GM23338 (cell line): ENCODE measurements around the gene NDUFB5. TPM values are rescaled to one million over a fixed set of nuclear protein-coding genes. Genes with fewer than 3 reads are reported as not detected.

ENCODE experiments used
- ATAC-seq: fragments of 200-7000 bp; cut with Tn5 transposase; 3 replicates; pipeline ENCODE4 v1.9.1; 2020
- DNase-seq: peaks from one replicate; pipeline ENCODE4 v3.0.0-alpha.2; 2015; ENCODE audit warnings: low spot score
- H2AFZ ChIP-seq: fragments of 200-600 bp; sonication (generic); 2 replicates; pipeline ENCODE4 v1.8.0; 2016; ENCODE audit warnings: antibody characterized with exemption, mild to moderate bottlenecking, moderate library complexity
- H3F3A ChIP-seq: fragments of 200-600 bp; sonication (generic); replicated peaks from 2 replicates; pipeline ENCODE4 v1.8.0; 2017; ENCODE audit warnings: antibody characterized with exemption, mixed run types, low read depth
- H3K27ac ChIP-seq: fragments of 200-600 bp; sonication (generic); 2 replicates; pipeline ENCODE4 v1.6.1; 2016; ENCODE audit warnings: low read depth
- H3K27me3 ChIP-seq: fragments of 200-600 bp; sonication (generic); 2 replicates; pipeline ENCODE4 v1.8.0; 2016; ENCODE audit warnings: mild to moderate bottlenecking, mixed run types, moderate library complexity; ENCODE audit not compliant: insufficient read depth
- H3K36me3 ChIP-seq: fragments of 200-600 bp; sonication (generic); 2 replicates; pipeline ENCODE4 v1.8.0; 2016; ENCODE audit warnings: mild to moderate bottlenecking; ENCODE audit not compliant: insufficient read depth
- H3K4me1 ChIP-seq: fragments of 200-600 bp; sonication (generic); 2 replicates; pipeline ENCODE4 v1.8.0; 2016; ENCODE audit warnings: mild to moderate bottlenecking, moderate library complexity; ENCODE audit not compliant: insufficient read depth
- H3K4me2 ChIP-seq: fragments of 200-600 bp; sonication (generic); 2 replicates; pipeline ENCODE4 v1.7.1; 2017; ENCODE audit warnings: mixed run types
- H3K4me3 ChIP-seq: fragments of 200-600 bp; sonication (generic); 2 replicates; pipeline ENCODE4 v1.6.1; 2016; ENCODE audit warnings: mixed run types
- H3K79me2 ChIP-seq: fragments of 200-600 bp; sonication (generic); replicated peaks from 2 replicates; pipeline ENCODE4 v1.8.0; 2017; ENCODE audit warnings: mild to moderate bottlenecking; ENCODE audit not compliant: insufficient read depth
- H3K9me2 ChIP-seq: fragments of 200-600 bp; sonication (generic); 2 replicates; pipeline ENCODE4 v1.8.0; 2017; ENCODE audit not compliant: insufficient read depth
- H4K20me1 ChIP-seq: fragments of 200-600 bp; sonication (generic); replicated peaks from 2 replicates; pipeline ENCODE4 v1.8.0; 2017; ENCODE audit warnings: mild to moderate bottlenecking; ENCODE audit not compliant: insufficient read depth
- H3K27ac Mint-ChIP-seq: 2 replicates; pipeline ENCODE4 v1.8.0; 2020; ENCODE audit warnings: inconsistent platforms, mild to moderate bottlenecking, moderate library complexity, mixed read lengths
- H3K27me3 Mint-ChIP-seq: 3 replicates; pipeline ENCODE4 v1.8.0; 2022; ENCODE audit warnings: low read depth, mild to moderate bottlenecking, moderate library complexity, mixed read lengths, inconsistent platforms; ENCODE audit not compliant: insufficient read depth, poor library complexity
- H3K36me3 Mint-ChIP-seq: 3 replicates; pipeline ENCODE4 v1.8.0; 2021; ENCODE audit warnings: low read depth, mild to moderate bottlenecking, inconsistent platforms, moderate library complexity, mixed read lengths
- H3K4me1 Mint-ChIP-seq: 3 replicates; pipeline ENCODE4 v1.8.0; 2020; ENCODE audit warnings: mild to moderate bottlenecking, inconsistent platforms, mixed read lengths
- H3K4me3 Mint-ChIP-seq: 3 replicates; pipeline ENCODE4 v1.8.0; 2021; ENCODE audit warnings: moderate library complexity, mild to moderate bottlenecking, inconsistent platforms, mixed read lengths
- H3K9me3 Mint-ChIP-seq: 3 replicates; pipeline ENCODE4 v1.8.0; 2020; ENCODE audit warnings: moderate library complexity, mild to moderate bottlenecking, inconsistent platforms, mixed read lengths
- CREB1 ChIP-seq: fragments of 250-450 bp; sonication (Bioruptor Pico); IDR thresholded peaks from 2 replicates; pipeline ENCODE4 v1.5.0; 2020; ENCODE audit warnings: low read depth, mild to moderate bottlenecking, moderate library complexity
- CTCF ChIP-seq, 2 experiments: fragments of 200-600 bp in 1 of 2; sonication (generic) in 1 of 2; conservative IDR thresholded peaks; 2 replicates each; pipeline versions ENCODE4 v1.5.1 to v1.6.1; 2016 to 2017; ENCODE audit warnings: antibody characterized with exemption in 2 of 2, low read depth in 2 of 2, mild to moderate bottlenecking in 2 of 2, moderate library complexity in 1 of 2
- EZH2 ChIP-seq: fragments of 200-600 bp; sonication (generic); IDR thresholded peaks from one replicate; pipeline ENCODE4 v1.8.0; 2017; ENCODE audit warnings: antibody characterized with exemption, mild to moderate bottlenecking, low read depth; ENCODE audit not compliant: unreplicated experiment
- EZH2phosphoT487 ChIP-seq: fragments of 200-600 bp; sonication (generic); IDR thresholded peaks from one replicate; pipeline ENCODE4 v1.8.1; 2018; ENCODE audit warnings: antibody characterized with exemption; ENCODE audit not compliant: unreplicated experiment
- JUNB ChIP-seq: IDR thresholded peaks from one replicate; pipeline ENCODE4 v1.6.1; 2016; ENCODE audit warnings: antibody characterized with exemption; ENCODE audit not compliant: unreplicated experiment
- POLR2AphosphoS5 ChIP-seq: IDR thresholded peaks from 2 replicates; pipeline ENCODE4 v1.6.1; 2016; ENCODE audit warnings: antibody characterized with exemption, low read depth
- REST ChIP-seq: IDR thresholded peaks from one replicate; pipeline ENCODE4 v1.6.1; 2018; ENCODE audit warnings: antibody characterized with exemption; ENCODE audit not compliant: unreplicated experiment
- STAT1 ChIP-seq: IDR thresholded peaks from one replicate; pipeline ENCODE4 v1.6.1; 2016; ENCODE audit warnings: antibody characterized with exemption; ENCODE audit not compliant: unreplicated experiment
- ZNF114 ChIP-seq: fragments of 250-450 bp; sonication (Bioruptor Pico); IDR thresholded peaks from 2 replicates; pipeline ENCODE4 v1.5.0; 2020; ENCODE audit warnings: mild to moderate bottlenecking, moderate library complexity
- ZNF331 ChIP-seq: fragments of 250-450 bp; sonication (Bioruptor Pico); IDR thresholded peaks from 2 replicates; pipeline ENCODE4 v1.5.0; 2020; ENCODE audit warnings: low read depth, mild to moderate bottlenecking, moderate library complexity
- polyA plus RNA-seq: library from polyadenylated mRNA; unstranded; fragments of >200 nt; fragmentation: Nextera tagmentation; extraction: Ambion mirVana; gene quantifications from 2 replicates; pipeline ENCODE4 v1.2.1, GENCODE V29; 2016
- total RNA-seq: library from RNA; depleted of rRNA; stranded (reverse); fragments of >200 nt; shearing (Covaris generic); gene quantifications from 2 replicates; pipeline ENCODE4 v1.2.3, GENCODE V29; 2014

Gene NDUFB5
- total and polyA plus RNA-seq, 2 experiments from 2014 or later: 65.4 to 113 TPM

- H3K4me2 ChIP-seq: peak overlapping the region; percentile 89
- H3K27ac ChIP-seq: no peak overlapping the region; the same call in 1 of the 2 replicates
Measured at GRCh38 chr3:179563271-179563783, 41.3 kb upstream of the NDUFB5 start.

DNA sequence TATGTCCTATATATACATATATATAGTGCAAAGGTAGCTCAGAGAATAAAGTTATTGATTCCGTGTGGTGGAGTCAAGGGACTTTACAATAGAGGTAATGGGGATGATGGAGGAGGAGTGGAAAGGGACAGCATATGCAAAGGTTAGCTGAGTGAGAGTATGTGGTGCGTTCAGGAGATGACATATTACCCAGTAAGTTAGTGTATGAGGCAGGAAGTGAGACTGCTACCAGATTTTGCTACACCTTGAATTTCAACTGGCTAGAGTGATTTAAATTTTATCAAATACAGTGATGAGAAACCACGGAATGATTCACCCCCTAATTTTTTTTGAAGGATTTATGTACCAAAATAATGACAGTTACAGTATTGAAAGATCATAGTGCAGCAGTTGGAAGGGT is 39.1 kb upstream of the NDUFB5 start:
- H3K4me3 Mint-ChIP-seq: no peak overlapping the region
- H3K27ac Mint-ChIP-seq: no peak overlapping the region
- peaks cover 7% of the 10 kb centered on the region for H3K36me3 Mint-ChIP-seq
- no peak overlapping the region for H2AFZ ChIP-seq
- H3K4me2 ChIP-seq: no peak overlapping the region
- peaks cover 13% of the 10 kb centered on the region for H3K27me3 Mint-ChIP-seq
- H3K4me3 ChIP-seq: no peak overlapping the region
- H3K9me2 ChIP-seq: no peaks in the 10 kb centered on the region
- no peaks in the 10 kb centered on the region for H3K9me3 Mint-ChIP-seq
- no peak for DNase-seq
- no peaks in the 10 kb centered on the region for H3K27me3 ChIP-seq
- peaks cover 57% of the 10 kb centered on the region for H4K20me1 ChIP-seq
- H3F3A ChIP-seq: no peaks in the 10 kb centered on the region
- TF ChIP-seq ZNF114 (CRISPR knock-in tag) (no peak), REST (no peak), EZH2 (no peak), CREB1 (no peak), ZNF331 (CRISPR knock-in tag) (no peak), STAT1 (no peak), EZH2phosphoT487 (no peak)
- H3K4me1 ChIP-seq: no peaks in the 10 kb centered on the region
- ATAC-seq: no peak
- peaks cover 5% of the 10 kb centered on the region; the same call in 1 of the 3 replicates for H3K4me1 Mint-ChIP-seq
- peaks cover 70% of the 10 kb centered on the region for H3K79me2 ChIP-seq
- H3K27ac ChIP-seq: no peak overlapping the region
- H3K36me3 ChIP-seq: peaks cover 11% of the 10 kb centered on the region

More at GRCh38 chr3:179563271-179563783, 41.3 kb upstream of the NDUFB5 start:
- Mint-ChIP-seq H3K27ac (peak overlapping the region; percentile 91), H3K9me3 (no peaks in the 10 kb centered on the region), H3K27me3 (peaks cover 13% of the 10 kb centered on the region), H3K4me1 (peaks cover 5% of the 10 kb centered on the region; the same call in 1 of the 3 replicates), H3K36me3 (no peaks in the 10 kb centered on the region), H3K4me3 (peak overlapping the region; percentile 99)
- Histone ChIP-seq H4K20me1 (peaks cover 46% of the 10 kb centered on the region), H3K9me2 (no peaks in the 10 kb centered on the region), H3K4me1 (no peaks in the 10 kb centered on the region), H3K36me3 (no peaks in the 10 kb centered on the region), H3K27me3 (no peaks in the 10 kb centered on the region), H3F3A (no peaks in the 10 kb centered on the region), H2AFZ (peak overlapping the region; percentile 34; the same call in 1 of the 2 replicates), H3K79me2 (peaks cover 49% of the 10 kb centered on the region), H3K4me3 (peak overlapping the region; percentile 87)
- DNase-seq (peak; percentile 82), ATAC-seq (peak; percentile 75)
- TF ChIP-seq CTCF (conservative IDR thresholded peaks at IDR 0.05; ENCODE audit: low read depth in 2 of 2) (peak in 1 of 2 experiments; percentile 25; a peak in 2 of 4 replicates), ZNF114 (CRISPR knock-in tag) (no peak), CREB1 (0 out of 2 replicates have a peak, but pooled peaks have one; percentile 13), EZH2phosphoT487 (no peak), JUNB (no peak), POLR2AphosphoS5 (no peak), EZH2 (no peak)
